ENCODE data around the gene FAM89B. TPM values are rescaled to one million over a fixed set of nuclear protein-coding genes. Genes with fewer than 3 reads are reported as not detected.

The FAM89B gene
- total RNA-seq, 1 experiment from 2014 or later, result 102 TPM

DNA sequence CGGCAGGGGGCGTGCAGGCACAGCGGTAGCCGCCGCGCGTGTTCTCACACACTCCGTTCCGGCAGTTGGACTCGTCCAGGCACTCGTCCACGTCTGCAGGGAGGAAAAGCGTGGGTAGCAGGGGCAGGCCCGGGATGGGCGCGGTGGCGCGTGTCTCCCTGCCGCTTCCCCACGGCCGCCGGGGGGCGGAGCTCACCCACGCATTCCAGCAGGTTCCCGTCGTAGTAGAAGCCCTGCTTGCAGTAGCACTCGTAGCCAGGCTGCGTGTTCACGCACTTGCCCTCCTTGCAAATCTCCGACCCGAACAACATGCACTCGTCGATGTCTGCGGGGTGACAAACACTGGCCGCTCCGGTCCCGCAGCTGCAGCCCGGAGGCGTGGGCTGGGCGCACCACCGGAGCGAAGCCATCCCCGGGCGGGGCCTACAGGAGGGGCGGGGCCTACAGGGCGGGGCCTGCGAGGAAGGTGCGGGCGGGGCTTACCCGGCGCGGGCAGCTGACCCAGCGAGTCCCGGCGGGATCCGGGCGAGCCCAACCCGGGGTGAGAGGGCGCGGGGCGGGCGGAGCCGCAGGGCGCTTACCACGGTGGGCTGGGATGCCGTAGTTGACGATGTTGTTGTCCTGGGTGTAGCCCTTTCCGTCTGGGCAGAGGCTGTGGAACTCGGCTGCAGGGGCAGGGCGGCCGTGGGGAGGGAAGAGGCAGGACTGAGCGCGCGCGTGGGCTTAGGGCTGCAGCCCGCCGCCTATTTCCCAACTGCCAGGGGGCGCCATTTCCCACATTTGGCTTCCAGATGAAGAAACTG lies 31.8 kb upstream of the FAM89B start:
- ChIA-PET POLR2A (interaction anchor here (0.5 to 0.9 kb wide), 4 partner anchors 15 to 117 kb away, joined by 3 read pairs; partner anchors contain the start of gene SCYL1), CTCF (interaction anchor here (0.5 to 2.7 kb wide), 9 partner anchors 12 to 100 kb away, joined by 3 to 22 read pairs (median 3); partner anchors contain the start of genes FAM89B and ZNRD2)
- no peaks in the 10 kb centered on the region for H3K9me3 ChIP-seq (ENCODE audit: control insufficient read depth, insufficient read depth, low read depth, low read length)
- H3K27me3 ChIP-seq (ENCODE audit: control insufficient read depth, insufficient read depth, low read length), result no peaks in the 10 kb centered on the region
- in situ Hi-C loops (cut with HindIII; ENCODE audit: low pct_unique_long_range_greater_than_20kb, low sequenced_read_pairs) (no loop called here), intact Hi-C loops (cut with micrococcal nuclease; ENCODE audit: unreplicated experiment) (loop anchor here (1.0 kb wide), 1 partner anchor 32 kb away; the partner anchor contains the start of gene FAM89B)
- peaks cover 2% of the 10 kb centered on the region; the same call in 1 of the 2 replicates for H3K36me3 ChIP-seq (ENCODE audit: control insufficient read depth, insufficient read depth, low read length)
- ATAC-seq, result peak; percentile 83
- no TSS peak for BruUV-seq (replicated peaks)
- H3K4me1 ChIP-seq (ENCODE audit: control insufficient read depth, insufficient read depth, low read length), result peaks cover 18% of the 10 kb centered on the region
- H3K27ac ChIP-seq (ENCODE audit: low read length), result peak overlapping the region; percentile 79
- H3K4me3 ChIP-seq (ENCODE audit: low read depth in 2 of 2, low read length in 2 of 2), result peak overlapping the region; percentile 64 to 68
- TF ChIP-seq, protein P1, sequence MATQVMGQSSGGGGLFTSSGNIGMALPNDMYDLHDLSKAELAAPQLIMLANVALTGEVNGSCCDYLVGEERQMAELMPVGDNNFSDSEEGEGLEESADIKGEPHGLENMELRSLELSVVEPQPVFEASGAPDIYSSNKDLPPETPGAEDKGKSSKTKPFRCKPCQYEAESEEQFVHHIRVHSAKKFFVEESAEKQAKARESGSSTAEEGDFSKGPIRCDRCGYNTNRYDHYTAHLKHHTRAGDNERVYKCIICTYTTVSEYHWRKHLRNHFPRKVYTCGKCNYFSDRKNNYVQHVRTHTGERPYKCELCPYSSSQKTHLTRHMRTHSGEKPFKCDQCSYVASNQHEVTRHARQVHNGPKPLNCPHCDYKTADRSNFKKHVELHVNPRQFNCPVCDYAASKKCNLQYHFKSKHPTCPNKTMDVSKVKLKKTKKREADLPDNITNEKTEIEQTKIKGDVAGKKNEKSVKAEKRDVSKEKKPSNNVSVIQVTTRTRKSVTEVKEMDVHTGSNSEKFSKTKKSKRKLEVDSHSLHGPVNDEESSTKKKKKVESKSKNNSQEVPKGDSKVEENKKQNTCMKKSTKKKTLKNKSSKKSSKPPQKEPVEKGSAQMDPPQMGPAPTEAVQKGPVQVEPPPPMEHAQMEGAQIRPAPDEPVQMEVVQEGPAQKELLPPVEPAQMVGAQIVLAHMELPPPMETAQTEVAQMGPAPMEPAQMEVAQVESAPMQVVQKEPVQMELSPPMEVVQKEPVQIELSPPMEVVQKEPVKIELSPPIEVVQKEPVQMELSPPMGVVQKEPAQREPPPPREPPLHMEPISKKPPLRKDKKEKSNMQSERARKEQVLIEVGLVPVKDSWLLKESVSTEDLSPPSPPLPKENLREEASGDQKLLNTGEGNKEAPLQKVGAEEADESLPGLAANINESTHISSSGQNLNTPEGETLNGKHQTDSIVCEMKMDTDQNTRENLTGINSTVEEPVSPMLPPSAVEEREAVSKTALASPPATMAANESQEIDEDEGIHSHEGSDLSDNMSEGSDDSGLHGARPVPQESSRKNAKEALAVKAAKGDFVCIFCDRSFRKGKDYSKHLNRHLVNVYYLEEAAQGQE (IDR thresholded peaks at IDR 0.05; ENCODE audit: insufficient read depth in 1 of 2, low read depth in 2 of 2, low read length in 1 of 2), result 0 out of 4 replicates have a peak, but pooled peaks of 1 of the 2 experiments have one; percentile 26
- TF ChIP-seq SIN3A (IDR thresholded peaks at IDR 0.05; ENCODE audit: borderline replicate concordance, insufficient read depth, low read depth, low read length), result peak; percentile 74
- TF ChIP-seq TCF7L2 (IDR thresholded peaks at IDR 0.05; ENCODE audit: low read depth, low read length), result no peak
- peak; percentile 93 for TF ChIP-seq POLR2AphosphoS5 (IDR thresholded peaks at IDR 0.05; ENCODE audit: low read depth, low read length)
- TF ChIP-seq, protein P2, sequence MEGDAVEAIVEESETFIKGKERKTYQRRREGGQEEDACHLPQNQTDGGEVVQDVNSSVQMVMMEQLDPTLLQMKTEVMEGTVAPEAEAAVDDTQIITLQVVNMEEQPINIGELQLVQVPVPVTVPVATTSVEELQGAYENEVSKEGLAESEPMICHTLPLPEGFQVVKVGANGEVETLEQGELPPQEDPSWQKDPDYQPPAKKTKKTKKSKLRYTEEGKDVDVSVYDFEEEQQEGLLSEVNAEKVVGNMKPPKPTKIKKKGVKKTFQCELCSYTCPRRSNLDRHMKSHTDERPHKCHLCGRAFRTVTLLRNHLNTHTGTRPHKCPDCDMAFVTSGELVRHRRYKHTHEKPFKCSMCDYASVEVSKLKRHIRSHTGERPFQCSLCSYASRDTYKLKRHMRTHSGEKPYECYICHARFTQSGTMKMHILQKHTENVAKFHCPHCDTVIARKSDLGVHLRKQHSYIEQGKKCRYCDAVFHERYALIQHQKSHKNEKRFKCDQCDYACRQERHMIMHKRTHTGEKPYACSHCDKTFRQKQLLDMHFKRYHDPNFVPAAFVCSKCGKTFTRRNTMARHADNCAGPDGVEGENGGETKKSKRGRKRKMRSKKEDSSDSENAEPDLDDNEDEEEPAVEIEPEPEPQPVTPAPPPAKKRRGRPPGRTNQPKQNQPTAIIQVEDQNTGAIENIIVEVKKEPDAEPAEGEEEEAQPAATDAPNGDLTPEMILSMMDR (IDR thresholded peaks at IDR 0.05), result peak; percentile 90; the same call in 1 of the 2 replicates
- DNase-seq (ENCODE audit: low read depth, low spot score), result no peak

DNA sequence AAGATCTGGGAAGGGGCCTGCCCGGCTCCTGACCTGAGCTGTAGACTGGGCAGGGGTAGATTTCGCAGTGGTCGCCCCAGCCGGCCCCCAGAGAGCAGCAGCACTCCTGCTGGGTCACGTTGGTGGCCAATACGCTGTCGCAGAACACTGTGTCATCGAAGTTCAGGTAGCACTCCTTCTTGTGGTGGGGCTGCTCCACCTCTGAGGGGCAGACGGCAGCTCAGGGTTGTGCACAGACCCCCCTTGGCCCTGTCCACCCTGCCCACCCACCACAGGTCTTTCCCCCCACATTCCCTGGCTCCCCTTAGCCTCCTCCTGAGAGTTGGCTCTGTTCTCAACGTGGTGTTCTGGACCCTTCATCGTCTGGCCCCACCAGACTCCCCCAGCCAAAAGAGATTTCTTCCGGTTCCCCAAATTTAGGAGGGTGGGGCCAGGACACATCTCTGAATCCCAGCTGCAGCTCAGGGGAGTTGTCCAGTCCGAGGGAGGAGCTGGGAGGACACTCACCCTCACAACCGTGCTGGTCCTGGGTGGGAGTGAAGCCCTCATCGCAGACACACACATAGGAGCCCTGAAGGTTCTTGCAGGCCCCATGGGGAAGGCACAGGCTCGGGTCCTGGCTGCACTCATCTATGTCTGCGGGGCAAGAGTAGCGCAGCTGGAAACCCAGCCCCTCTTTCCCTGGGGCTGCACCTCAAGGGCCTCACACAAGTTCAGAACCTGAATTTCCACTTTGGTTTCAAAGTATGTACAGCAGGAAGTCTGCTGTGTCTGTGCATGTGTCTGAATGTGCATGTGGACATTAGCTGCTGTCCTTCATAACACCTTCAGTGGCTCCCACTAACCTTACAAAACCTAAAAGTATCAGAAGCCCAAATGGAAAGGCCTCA lies 31.0 kb upstream of the FAM89B start:
- no TSS peak for BruUV-seq (replicated peaks)
- peak; percentile 1; the same call in 1 of the 2 replicates for ATAC-seq
- CTCF ChIA-PET, result interaction anchor here (0.5 to 2.7 kb wide), 6 partner anchors 11 to 101 kb away, joined by 3 to 22 read pairs (median 4); partner anchors contain the start of genes FAM89B and ZNRD2

More for the DNA sequence above, 31.0 kb upstream of the FAM89B start:
- POLR2A ChIA-PET, result interaction anchor here (0.5 to 0.7 kb wide), 3 partner anchors 16 to 1967 kb away, joined by 3 read pairs; partner anchors contain the start of gene SCYL1
- no peaks in the 10 kb centered on the region for H3K9me3 ChIP-seq (ENCODE audit: control insufficient read depth, insufficient read depth, low read depth, low read length)
- intact Hi-C loops (cut with micrococcal nuclease; ENCODE audit: unreplicated experiment), result loop anchor here (1.0 kb wide), 1 partner anchor 31 kb away; the partner anchor contains the start of gene FAM89B
- no peaks in the 10 kb centered on the region for H3K27me3 ChIP-seq (ENCODE audit: control insufficient read depth, insufficient read depth, low read length)
- TF ChIP-seq TCF7L2 (IDR thresholded peaks at IDR 0.05; ENCODE audit: low read depth, low read length), result no peak
- no peak for TF ChIP-seq POLR2AphosphoS5 (IDR thresholded peaks at IDR 0.05; ENCODE audit: low read depth, low read length)
- TF ChIP-seq, protein P2 (IDR thresholded peaks at IDR 0.05), result no peak
- no peak for TF ChIP-seq SIN3A (IDR thresholded peaks at IDR 0.05; ENCODE audit: borderline replicate concordance, insufficient read depth, low read depth, low read length)
- TF ChIP-seq, protein P1 (IDR thresholded peaks at IDR 0.05; ENCODE audit: insufficient read depth in 1 of 2, low read depth in 2 of 2, low read length in 1 of 2), result no peak
- peak overlapping the region; percentile 64 to 68 for H3K4me3 ChIP-seq (ENCODE audit: low read depth in 2 of 2, low read length in 2 of 2)
- in situ Hi-C loops (cut with HindIII; ENCODE audit: low pct_unique_long_range_greater_than_20kb, low sequenced_read_pairs), result no loop called here
- peaks cover 2% of the 10 kb centered on the region; the same call in 1 of the 2 replicates for H3K36me3 ChIP-seq (ENCODE audit: control insufficient read depth, insufficient read depth, low read length)
- H3K4me1 ChIP-seq (ENCODE audit: control insufficient read depth, insufficient read depth, low read length), result peaks cover 18% of the 10 kb centered on the region
- H3K27ac ChIP-seq (ENCODE audit: low read length), result peak overlapping the region; percentile 79
- no peak for DNase-seq (ENCODE audit: low read depth, low spot score)
